ENCODE measurements around the gene NINL.

DNA sequence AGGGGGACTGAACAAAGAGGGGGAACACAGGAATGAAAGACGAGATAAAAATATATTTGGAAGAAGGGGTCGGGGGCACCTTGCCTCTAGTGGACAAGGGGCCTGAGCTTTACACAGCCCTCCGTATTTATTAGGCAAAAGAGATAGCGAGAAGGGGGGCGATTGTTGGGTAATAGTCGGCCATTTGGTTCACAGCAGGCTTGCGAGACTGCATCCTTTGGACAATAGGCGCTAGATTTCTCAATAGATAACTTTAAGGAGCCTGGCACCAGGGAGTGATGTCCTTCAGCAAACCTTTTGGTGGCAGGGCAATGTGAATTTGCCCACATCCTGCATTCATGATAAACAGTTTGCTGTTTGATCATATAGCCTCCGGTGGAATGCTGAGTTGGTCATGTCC is 41.4 kb upstream of the NINL start:
- no peak for TF ChIP-seq POLR2A (IDR thresholded peaks at IDR 0.05)
- TF ChIP-seq, protein P1, sequence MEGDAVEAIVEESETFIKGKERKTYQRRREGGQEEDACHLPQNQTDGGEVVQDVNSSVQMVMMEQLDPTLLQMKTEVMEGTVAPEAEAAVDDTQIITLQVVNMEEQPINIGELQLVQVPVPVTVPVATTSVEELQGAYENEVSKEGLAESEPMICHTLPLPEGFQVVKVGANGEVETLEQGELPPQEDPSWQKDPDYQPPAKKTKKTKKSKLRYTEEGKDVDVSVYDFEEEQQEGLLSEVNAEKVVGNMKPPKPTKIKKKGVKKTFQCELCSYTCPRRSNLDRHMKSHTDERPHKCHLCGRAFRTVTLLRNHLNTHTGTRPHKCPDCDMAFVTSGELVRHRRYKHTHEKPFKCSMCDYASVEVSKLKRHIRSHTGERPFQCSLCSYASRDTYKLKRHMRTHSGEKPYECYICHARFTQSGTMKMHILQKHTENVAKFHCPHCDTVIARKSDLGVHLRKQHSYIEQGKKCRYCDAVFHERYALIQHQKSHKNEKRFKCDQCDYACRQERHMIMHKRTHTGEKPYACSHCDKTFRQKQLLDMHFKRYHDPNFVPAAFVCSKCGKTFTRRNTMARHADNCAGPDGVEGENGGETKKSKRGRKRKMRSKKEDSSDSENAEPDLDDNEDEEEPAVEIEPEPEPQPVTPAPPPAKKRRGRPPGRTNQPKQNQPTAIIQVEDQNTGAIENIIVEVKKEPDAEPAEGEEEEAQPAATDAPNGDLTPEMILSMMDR (IDR thresholded peaks at IDR 0.05 in 8 of 11, conservative IDR thresholded peaks at IDR 0.05 in 3 of 11), result no peak
- TF ChIP-seq POLR2AphosphoS5 (IDR thresholded peaks at IDR 0.05), result no peak

All from spleen (tissue), 7 donors.